K562 (cell line): ENCODE results near the gene KLF5. TPM values are rescaled to one million over a fixed set of nuclear protein-coding genes. Genes with fewer than 3 reads are reported as not detected.

Experiments used
- ATAC-seq: fragments of 200-7000 bp; cut with Tn5 transposase; 3 replicates; pipeline ENCODE4 v1.9.1; 2020; ENCODE audit warnings: moderate library complexity
- BruUV-seq: library from RNA; stranded (reverse); fragments of 400-500 nt; replicated peaks from 2 replicates; lab custom pipeline; 2021; lab: Mats Ljungman, UMichigan
- CTCF ChIA-PET: fragments of 300-600 bp; formaldehyde crosslinking; extraction: SDS; loops from one replicate; lab custom pipeline; 2021; ENCODE audit warnings: low intra/inter-chr PET ratio; lab: Yijun Ruan, JAX
- POLR2A ChIA-PET: fragments of 300-600, 350-650 bp; sonication (Branson Sonifier 250); formaldehyde crosslinking; extraction: SDS; loops from one replicate; lab custom pipeline; 2021; ENCODE audit warnings: antibody characterized with exemption, inconsistent platforms; lab: Yijun Ruan, JAX
- DNase-seq, 4 experiments: peaks; one replicate each; pipeline versions ENCODE4 v3.0.0 to v3.0.0-alpha.2; 2011 to 2018; ENCODE audit warnings: low spot score in 3 of 4, mixed read lengths in 3 of 4; ENCODE audit errors: extremely low read depth in 1 of 4
- FAIRE-seq: peaks from 2 replicates; lab custom pipeline; 2011; peaks lifted over from hg19 to GRCh38; lab: Jason Lieb, UNC
- H2AFZ ChIP-seq: 2 replicates; pipeline ENCODE4 v1.6.0; 2011; ENCODE audit warnings: low read depth, low read length, control low read depth, inconsistent platforms
- H3K27ac ChIP-seq: fragments of 200-600 bp; 3 replicates; pipeline ENCODE4 v1.8.0; 2011; ENCODE audit warnings: low read depth, mild to moderate bottlenecking, control low read depth, inconsistent platforms, low read length, moderate library complexity, mixed read lengths; ENCODE audit errors: extremely low read depth
- H3K27me3 ChIP-seq, 2 experiments: fragments of 300-600 bp in 1 of 2; 2 replicates in 1 of 2; 3 replicates in 1 of 2; pipeline versions ENCODE4 v1.6.0 to v1.8.0; 2011; ENCODE audit warnings: inconsistent platforms in 2 of 2, low read length in 2 of 2, mild to moderate bottlenecking in 1 of 2, mixed read lengths in 1 of 2, moderate library complexity in 1 of 2; ENCODE audit not compliant: control insufficient read depth in 2 of 2, insufficient read depth in 2 of 2
- H3K36me3 ChIP-seq: fragments of 300-600 bp; 3 replicates; pipeline ENCODE4 v1.8.0; 2011; ENCODE audit warnings: mild to moderate bottlenecking, low read length, inconsistent platforms; ENCODE audit not compliant: control insufficient read depth, insufficient read depth
- H3K4me1 ChIP-seq, 2 experiments: fragments of 200-600 bp in 1 of 2; replicated peaks in 1 of 2; 2 replicates in 1 of 2; 3 replicates in 1 of 2; pipeline versions ENCODE4 v1.5.1 to v1.8.0; 2011; ENCODE audit warnings: inconsistent platforms in 2 of 2, low read length in 2 of 2, mild to moderate bottlenecking in 1 of 2, mixed read lengths in 1 of 2, moderate library complexity in 1 of 2; ENCODE audit not compliant: control insufficient read depth in 2 of 2, insufficient read depth in 2 of 2
- H3K4me2 ChIP-seq: 2 replicates; pipeline ENCODE4 v1.6.1; 2011; ENCODE audit warnings: low read length, control low read depth, inconsistent platforms, mixed read lengths; ENCODE audit not compliant: insufficient read depth
- H3K4me3 ChIP-seq: fragments of 200-600 bp; sonication (generic), shearing (Covaris generic); 2 replicates; pipeline ENCODE4 v1.5.1; 2016; ENCODE audit warnings: control low read depth, inconsistent platforms
- H3K79me2 ChIP-seq: fragments of 200-600 bp; 3 replicates; pipeline ENCODE4 v1.8.0; 2011; ENCODE audit warnings: low read length, inconsistent platforms; ENCODE audit not compliant: control insufficient read depth, insufficient read depth
- H3K9ac ChIP-seq, 2 experiments: 2 replicates each; pipeline versions ENCODE4 v1.6.0 to v1.6.1; 2011; ENCODE audit warnings: low read depth in 2 of 2, low read length in 2 of 2, control low read depth in 1 of 2, inconsistent platforms in 1 of 2, mild to moderate bottlenecking in 1 of 2, mixed read lengths in 1 of 2; ENCODE audit not compliant: insufficient read depth in 1 of 2
- H3K9me1 ChIP-seq: one replicate; pipeline ENCODE4 v1.6.0; 2011; ENCODE audit warnings: inconsistent platforms, mild to moderate bottlenecking, low read length, moderate library complexity; ENCODE audit not compliant: control insufficient read depth, insufficient read depth
- H3K9me3 ChIP-seq: replicated peaks from 2 replicates; pipeline ENCODE4 v1.5.1; 2011; ENCODE audit warnings: low read depth, low read length, inconsistent platforms; ENCODE audit not compliant: control insufficient read depth, insufficient read depth
- H4K20me1 ChIP-seq: replicated peaks from 2 replicates; pipeline ENCODE4 v1.6.1; 2011; ENCODE audit warnings: low read length, inconsistent platforms, mixed read lengths; ENCODE audit not compliant: control insufficient read depth, insufficient read depth
- CBFB ChIP-seq: sonication (generic); formaldehyde crosslinking; IDR thresholded peaks from 2 replicates; pipeline ENCODE4 v1.4.0; 2020; ENCODE audit warnings: mild to moderate bottlenecking, missing genetic modification reagents
- MCM3 ChIP-seq: fragments of 450-650 bp; IDR thresholded peaks from 2 replicates; pipeline ENCODE4 v1.6.1; 2016
- MYNN ChIP-seq, 2 experiments: sonication (generic); formaldehyde crosslinking in 1 of 2; IDR thresholded peaks; 2 replicates each; pipeline versions ENCODE4 v1.5.0 to v1.6.1; 2016 to 2020; ENCODE audit warnings: antibody characterized with exemption in 1 of 2, missing genetic modification reagents in 1 of 2
- NCOA4 ChIP-seq: fragments of 450-650 bp; IDR thresholded peaks from 2 replicates; pipeline ENCODE4 v1.6.1; 2018; ENCODE audit warnings: mild to moderate bottlenecking; ENCODE audit not compliant: partially characterized antibody
- SMAD4 ChIP-seq: fragments of 250-450 bp; sonication (Bioruptor Pico); conservative IDR thresholded peaks from 2 replicates; pipeline ENCODE4 v1.8.0; 2021; ENCODE audit warnings: inconsistent platforms, mild to moderate bottlenecking, moderate library complexity
- SREBF1 ChIP-seq: fragments of 150-350 bp; IDR thresholded peaks from 2 replicates; pipeline ENCODE4 v1.6.1; 2014; ENCODE audit warnings: antibody characterized with exemption, low read depth, low read length, borderline replicate concordance
- SRSF9 ChIP-seq: fragments of 200-400 bp; formaldehyde crosslinking; IDR thresholded peaks from 2 replicates; pipeline ENCODE4 v1.6.1; 2017; ENCODE audit warnings: low read depth, low read length, borderline replicate concordance
- ZBTB49 ChIP-seq: sonication (generic); formaldehyde crosslinking; IDR thresholded peaks from 2 replicates; pipeline ENCODE4 v1.8.0; 2022; ENCODE audit warnings: missing genetic modification reagents, mild to moderate bottlenecking, borderline replicate concordance
- ZEB2 ChIP-seq: fragments of 450-650 bp; IDR thresholded peaks from 2 replicates; pipeline ENCODE4 v1.6.1; 2016
- ZNF583 ChIP-seq: fragments of 250-450 bp; sonication (Bioruptor Pico); IDR thresholded peaks from 2 replicates; pipeline ENCODE4 v1.4.0; 2020
- ZNF77 ChIP-seq: fragments of 250-450 bp; sonication (Bioruptor Pico); IDR thresholded peaks from 2 replicates; pipeline ENCODE4 v1.5.0; 2020
- WGBS: fragments of 100-300 bp; shearing (Covaris generic); methylation state at CpG from one replicate; pipeline ENCODE4 v1.1.6; 2016; ENCODE audit warnings: low coverage, mixed read lengths; ENCODE audit not compliant: insufficient coverage; ENCODE audit errors: missing lambda C conversion rate; 5-methylcytosine and 5-hydroxymethylcytosine counted together
- in situ Hi-C: fragments of 300-500 bp; cut with MboI; formaldehyde crosslinking; loops from 4 replicates; pipeline ENCODE4 v1.15.0; 2018; ENCODE audit warnings: inconsistent platforms, mixed read lengths
- intact Hi-C: fragments of 100-400 bp; cut with micrococcal nuclease; formaldehyde crosslinking; loops from 2 replicates; pipeline ENCODE4 v1.14.2; 2022
- polyA plus RNA-seq, 8 experiments: library from polyadenylated mRNA; depleted of rRNA in 4 of 8; stranded (reverse) in 5 of 8; unstranded in 3 of 8; fragments of >200 nt; fragmentation: Nextera tagmentation in 2 of 8; fragmentation: Illumina TruSeq in 1 of 8; extraction: Ambion mirVana in 2 of 8; extraction: Trizol in 1 of 8; gene quantifications; 2 replicates each; pipeline versions ENCODE4 v1.2.1 to v1.2.3, GENCODE V29; 2011 to 2014; ENCODE audit warnings: inconsistent platforms in 1 of 8, missing spikeins in 1 of 8
- total RNA-seq, 7 experiments: library from RNA; depleted of rRNA in 6 of 7; stranded (reverse); fragments of >200 nt in 6 of 7; fragmentation: Illumina TruSeq in 2 of 7; extraction: Trizol in 2 of 7; gene quantifications; 2 replicates each; pipeline versions ENCODE4 v1.2.1 to v1.2.3, GENCODE V29; 2011 to 2021; ENCODE audit warnings: low replicate concordance in 1 of 7
- TF ChIP-seq, protein P1 (sequence below): IDR thresholded peaks from 2 replicates; pipeline ENCODE4 v1.6.1; 2011; ENCODE audit warnings: borderline replicate concordance, low read depth, mild to moderate bottlenecking, moderate library complexity, low read length; ENCODE audit not compliant: insufficient read depth, poor library complexity, severe bottlenecking

KLF5 gene
- total and polyA plus RNA-seq, 9 of the 15 experiments (the other 6 are each of a cell fraction or from before 2014, with no cell fraction given), result 0.17 to 1.0 (median 0.36) TPM

GRCh38 chr13:73079359-73079758 lies 20.6 kb downstream of the KLF5 start:
- Histone ChIP-seq H4K20me1 (no peaks in the 10 kb centered on the region), H3K4me3 (no peak overlapping the region), H3K36me3 (no peaks in the 10 kb centered on the region), H3K79me2 (no peaks in the 10 kb centered on the region), H3K4me2 (no peak overlapping the region), H3K27ac (no peak overlapping the region), H3K27me3 (no peaks in the 10 kb centered on the region; a peak in 1 of 5 replicates), H2AFZ (no peak overlapping the region)
- 27% methylated on average over 2 of the region's 3 CpGs for WGBS
- in situ Hi-C loops (no loop called here), intact Hi-C loops (no loop called here)
- no peak for FAIRE-seq
- POLR2A ChIA-PET, result no interaction called here
- TF ChIP-seq ZNF77 (CRISPR knock-in tag) (no peak), SRSF9 (no peak), SMAD4 (CRISPR knock-in tag) (no peak), ZNF583 (CRISPR knock-in tag) (no peak), MYNN (IDR thresholded peaks at IDR 0.05) (no peak), MYNN (CRISPR knock-in tag; IDR thresholded peaks at IDR 0.05) (no peak), ZBTB49 (CRISPR knock-in tag) (no peak), ZEB2 (no peak), CBFB (CRISPR knock-in tag) (no peak), MCM3 (no peak), SREBF1 (no peak), NCOA4 (no peak)
- TF ChIP-seq, protein P1, sequence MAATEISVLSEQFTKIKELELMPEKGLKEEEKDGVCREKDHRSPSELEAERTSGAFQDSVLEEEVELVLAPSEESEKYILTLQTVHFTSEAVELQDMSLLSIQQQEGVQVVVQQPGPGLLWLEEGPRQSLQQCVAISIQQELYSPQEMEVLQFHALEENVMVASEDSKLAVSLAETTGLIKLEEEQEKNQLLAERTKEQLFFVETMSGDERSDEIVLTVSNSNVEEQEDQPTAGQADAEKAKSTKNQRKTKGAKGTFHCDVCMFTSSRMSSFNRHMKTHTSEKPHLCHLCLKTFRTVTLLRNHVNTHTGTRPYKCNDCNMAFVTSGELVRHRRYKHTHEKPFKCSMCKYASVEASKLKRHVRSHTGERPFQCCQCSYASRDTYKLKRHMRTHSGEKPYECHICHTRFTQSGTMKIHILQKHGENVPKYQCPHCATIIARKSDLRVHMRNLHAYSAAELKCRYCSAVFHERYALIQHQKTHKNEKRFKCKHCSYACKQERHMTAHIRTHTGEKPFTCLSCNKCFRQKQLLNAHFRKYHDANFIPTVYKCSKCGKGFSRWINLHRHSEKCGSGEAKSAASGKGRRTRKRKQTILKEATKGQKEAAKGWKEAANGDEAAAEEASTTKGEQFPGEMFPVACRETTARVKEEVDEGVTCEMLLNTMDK, result no peak
- TF ChIP-seq, all 486 proteins: peak for 0
- Histone ChIP-seq H3K9ac (no peak overlapping the region), H3K9me1 (no peaks in the 10 kb centered on the region), H3K4me1 (no peaks in the 10 kb centered on the region), H3K9me3 (no peaks in the 10 kb centered on the region)
- CTCF ChIA-PET, result no interaction called here
- no peak for ATAC-seq
- BruUV-seq, result no TSS peak
- DNase-seq, result no peak
